HUDEP-2 (cell line): Measurements from ENCODE around the gene TMPRSS11A.
A peak's percentile ranks its signal among the peaks of the same experiment; 100 is the strongest.

Experiments used
- DNase-seq, 76 experiments: peaks; one replicate each; lab custom pipeline; 2025; ENCODE audit not compliant: unreplicated experiment in 76 of 76; lab: John Stamatoyannopoulos, UW

TMPRSS11A gene

DNA sequence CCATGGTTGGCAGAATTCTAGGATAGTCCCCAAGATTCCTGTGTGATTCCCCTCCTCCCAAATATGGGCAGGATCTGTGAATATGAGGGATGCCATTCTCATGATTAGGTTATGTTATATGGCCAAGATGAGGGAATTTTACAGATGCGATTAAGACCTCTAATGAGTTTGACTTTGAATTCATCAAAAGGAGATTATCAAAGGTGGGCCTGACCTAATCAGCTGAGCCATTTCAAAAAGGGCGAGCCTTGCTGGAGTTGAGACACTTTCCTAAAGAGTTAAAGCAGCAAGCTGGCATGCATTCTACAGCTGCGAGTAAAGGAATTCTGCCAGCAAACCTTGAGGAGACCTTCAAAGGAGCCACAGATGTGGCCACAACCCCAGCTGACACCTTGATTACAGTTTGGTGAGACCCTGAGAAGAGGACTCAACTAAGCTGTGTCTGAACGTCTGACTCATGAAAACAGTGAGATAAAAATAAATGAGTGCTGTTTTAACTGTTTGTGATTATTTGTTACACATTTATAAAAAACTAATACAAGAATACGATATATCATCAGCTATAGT lies 47.8 kb downstream of the TMPRSS11A start:
- no peak for DNase-seq

DNA sequence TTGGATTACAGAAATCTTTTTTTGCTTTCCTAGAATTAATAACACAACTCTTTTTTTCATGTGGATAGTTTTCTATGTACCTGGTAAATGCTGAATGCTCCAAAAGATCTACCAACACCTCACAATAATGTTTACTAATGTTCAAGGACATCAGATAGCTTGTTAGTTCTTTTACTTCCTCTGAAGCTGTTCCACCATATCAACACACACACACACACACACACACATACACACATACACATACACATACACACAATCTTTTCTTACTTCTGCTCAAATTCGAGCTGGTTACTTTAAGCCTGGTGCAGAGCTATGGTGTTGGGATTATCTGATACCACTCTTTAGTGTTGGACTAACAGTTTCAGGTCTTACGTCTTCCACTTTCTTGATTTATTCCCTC lies 51.2 kb downstream of the TMPRSS11A start:
- DNase-seq, result no peak

DNA sequence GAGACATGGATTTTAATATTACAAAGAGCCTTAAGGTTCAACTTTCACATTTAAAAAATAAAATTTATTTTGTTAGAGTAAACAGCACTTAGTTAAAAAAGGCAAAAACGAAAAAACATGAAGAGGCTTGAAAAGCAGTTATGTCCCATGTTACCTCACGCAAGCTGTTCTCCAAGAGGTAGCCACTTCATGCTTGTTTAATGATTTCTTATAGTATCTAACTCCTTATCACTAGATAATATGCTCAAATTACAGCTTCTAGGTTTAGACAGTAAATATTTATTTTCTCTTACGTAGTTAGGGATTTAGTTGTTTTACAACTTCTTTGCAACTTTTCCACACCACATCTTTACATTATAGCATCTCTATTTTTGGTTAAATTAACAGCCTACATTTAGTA lies 51.7 kb downstream of the TMPRSS11A start:
- DNase-seq, result no peak

DNA sequence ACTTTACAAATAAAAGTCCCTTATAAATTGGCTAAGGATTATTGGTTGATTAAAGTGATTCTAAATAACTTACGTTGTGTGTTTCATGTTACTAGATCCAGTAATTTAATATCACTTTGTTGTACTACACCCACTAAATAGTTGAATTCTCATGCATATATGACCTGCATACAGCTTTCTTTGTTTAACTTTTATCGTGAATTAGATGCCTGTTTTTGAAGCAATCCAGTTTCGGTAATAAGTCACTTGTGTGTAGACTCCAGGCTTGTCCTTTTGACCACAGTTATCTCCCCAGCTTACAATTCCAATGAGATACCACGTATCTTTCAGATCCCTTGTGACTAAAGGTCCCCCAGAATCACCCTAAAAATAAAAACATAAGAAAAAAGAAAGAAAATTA lies 52.2 kb downstream of the TMPRSS11A start:
- no peak for DNase-seq

DNA sequence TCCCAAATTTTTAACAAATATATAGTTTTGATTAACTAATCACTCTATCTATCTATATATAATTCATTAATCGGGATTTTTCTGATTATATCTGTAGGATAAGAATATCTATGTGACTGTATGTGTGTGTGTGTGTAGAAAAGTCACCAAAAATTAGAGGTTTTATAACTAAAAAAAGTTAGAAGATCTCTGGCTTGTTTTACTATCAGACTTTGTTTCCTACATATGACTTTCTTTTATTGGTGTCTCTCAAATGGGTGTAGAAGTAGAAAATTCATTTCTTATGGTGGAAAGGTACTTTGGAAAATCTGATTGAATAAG lies 52.7 kb downstream of the TMPRSS11A start:
- DNase-seq, result no peak

DNA sequence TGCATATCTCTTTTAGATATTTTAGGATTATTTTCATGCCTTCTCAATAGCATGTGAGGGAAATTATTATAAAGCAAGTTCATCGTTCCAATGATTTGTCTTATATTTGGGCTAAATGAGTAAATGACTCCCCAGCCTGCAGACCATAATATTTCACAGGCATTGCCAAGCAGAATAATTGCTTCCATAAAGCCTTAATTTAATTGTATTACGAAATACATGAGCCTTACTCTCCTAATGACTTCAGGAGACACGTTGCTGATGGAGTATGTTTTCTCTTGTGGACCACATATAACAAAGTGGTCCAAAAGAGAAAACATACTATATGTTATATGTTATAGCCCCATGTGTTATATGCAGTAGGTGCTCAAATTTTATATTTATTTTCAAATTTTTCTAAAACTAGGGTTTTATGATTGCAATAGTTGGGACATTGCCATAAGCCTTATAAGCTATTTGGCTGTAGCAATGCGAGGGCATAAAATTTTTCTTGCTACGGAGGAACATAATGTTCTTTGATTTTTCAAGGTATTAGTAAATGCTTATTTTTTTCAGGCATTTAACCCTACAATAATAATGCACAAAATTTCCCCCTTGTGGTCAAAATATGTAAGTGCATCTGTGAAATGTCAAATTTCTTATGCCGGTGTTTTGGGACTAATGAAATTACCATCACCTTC lies 53.2 kb downstream of the TMPRSS11A start:
- DNase-seq, result peak in 6 of 76 experiments; percentile 2 to 11 (median 8)

DNA sequence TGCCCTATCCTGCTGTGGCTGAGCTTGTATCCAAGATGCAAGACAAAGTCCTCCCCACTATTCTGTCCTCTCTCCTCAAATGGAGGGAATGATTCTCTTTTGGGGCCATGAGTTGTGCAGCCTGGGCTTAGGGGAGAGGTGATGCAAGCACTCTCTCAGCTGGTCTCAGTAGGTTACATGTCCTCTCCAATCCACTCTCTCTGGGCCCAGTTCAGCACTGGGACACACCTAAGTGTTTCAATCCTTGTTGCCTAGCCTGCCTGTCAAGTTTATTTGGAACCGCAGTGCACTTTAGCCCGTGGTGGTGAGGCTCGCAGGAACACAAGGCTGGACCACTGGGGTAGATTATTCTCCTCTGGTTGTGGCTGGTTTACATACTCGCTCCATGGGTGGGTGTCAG lies 55.6 kb downstream of the TMPRSS11A start:
- no peak for DNase-seq

DNA sequence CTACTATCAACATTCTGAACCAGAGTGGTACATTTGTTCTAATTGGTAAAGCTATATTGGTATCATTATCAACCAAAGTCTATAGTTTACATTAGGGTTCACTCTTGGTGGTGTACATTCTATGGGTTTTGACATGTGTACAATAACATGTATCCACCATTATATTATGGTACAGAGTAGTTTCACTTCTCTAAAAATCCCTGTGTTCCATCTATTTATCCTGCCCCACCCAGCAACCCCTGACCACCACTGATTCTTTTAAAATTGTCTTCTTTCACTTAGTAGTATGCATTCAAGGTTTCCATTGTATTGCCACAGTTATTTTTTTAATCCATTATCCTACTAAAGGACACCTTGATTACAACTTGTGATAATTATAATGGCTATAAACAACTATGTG lies 64.2 kb downstream of the TMPRSS11A start:
- DNase-seq, result no peak

DNA sequence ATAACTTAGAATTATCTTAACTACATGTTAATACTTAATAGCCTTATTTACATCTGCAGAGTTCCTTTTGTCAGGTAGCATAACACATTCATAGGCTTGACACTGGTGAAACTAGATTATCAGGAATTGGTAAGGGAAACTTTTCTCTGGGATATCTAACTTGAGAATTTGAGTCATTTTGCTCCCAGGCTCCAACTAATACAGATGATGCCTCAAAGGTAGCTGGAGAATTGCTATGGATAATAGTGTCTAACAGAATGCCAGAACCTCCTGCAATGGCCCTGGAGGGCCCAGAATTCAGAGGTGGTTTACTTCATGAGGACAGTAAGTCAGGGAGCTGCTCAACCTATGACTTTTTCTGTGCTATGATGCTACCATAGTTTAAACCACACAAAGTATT lies 65.6 kb downstream of the TMPRSS11A start:
- DNase-seq, result no peak

DNA sequence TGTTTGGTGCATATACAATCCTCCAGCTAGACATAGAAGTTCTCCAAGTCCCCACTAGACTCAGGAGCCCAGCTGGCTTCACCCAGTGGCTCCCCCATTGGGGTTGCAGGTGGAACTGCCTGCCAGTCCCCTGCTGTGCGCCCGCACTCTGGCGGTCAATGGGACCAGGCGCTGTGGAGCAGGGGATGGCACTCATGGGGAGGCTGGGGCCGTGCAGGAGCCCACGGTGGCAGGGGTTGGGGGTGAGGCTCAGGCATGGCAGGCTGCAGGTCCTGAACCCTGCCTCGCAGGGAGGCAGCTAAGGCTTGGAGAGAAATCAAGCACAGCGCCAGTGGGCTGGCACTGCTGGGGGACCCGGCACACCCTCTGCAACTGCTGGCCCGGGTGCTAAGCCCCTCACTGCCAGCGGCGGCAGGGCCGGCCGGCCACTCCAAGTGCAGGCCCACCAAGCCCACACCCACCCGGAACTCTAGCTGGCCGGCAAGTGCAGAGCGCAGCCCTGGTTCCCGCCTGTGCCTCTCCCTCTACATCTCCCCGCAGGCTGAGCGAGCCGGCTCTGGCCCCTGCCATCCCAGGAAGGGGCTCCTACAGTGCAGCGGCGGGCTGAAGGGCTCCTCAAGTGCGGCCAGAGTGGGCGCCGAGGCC lies 66.8 kb downstream of the TMPRSS11A start:
- DNase-seq, result no peak

DNA sequence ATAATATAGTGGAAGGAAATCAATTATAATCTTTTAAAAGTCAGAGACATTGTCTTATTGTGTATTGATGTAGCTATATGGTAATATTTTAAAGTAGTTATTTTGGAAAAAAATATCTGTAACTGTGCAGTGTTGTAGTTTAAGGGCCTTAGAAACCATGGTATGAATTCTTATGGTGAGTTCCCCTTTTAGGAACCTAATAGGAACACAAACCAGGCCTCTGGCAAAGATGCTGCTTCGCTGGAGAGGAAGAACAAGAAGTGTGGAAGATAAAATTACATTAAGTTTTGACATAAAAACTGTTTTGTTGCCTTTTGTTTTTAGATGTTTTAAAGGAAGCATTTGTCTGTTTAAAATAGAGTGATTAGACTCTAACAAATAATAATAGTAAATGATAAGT lies 68.6 kb downstream of the TMPRSS11A start:
- DNase-seq, result no peak

DNA sequence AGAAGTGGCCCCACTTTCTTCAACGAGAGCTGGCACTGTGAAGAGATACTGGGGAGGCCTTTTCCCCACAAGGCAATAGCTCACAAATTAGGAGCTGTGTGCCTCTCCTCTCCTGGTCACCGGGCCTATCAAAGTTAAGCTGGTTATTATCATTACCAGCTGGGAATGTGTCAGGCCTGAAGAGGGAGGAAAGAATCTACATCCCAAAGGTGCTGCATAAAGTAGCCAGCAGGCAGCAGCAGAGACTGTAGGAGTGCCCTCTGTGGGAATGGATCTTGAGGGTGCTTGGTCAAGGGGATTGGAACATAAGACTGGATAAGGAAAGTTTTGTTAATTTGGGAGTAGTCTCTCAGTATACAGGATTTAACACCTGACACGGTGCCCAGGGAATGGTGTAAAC lies 70.4 kb downstream of the TMPRSS11A start:
- DNase-seq, result no peak

DNA sequence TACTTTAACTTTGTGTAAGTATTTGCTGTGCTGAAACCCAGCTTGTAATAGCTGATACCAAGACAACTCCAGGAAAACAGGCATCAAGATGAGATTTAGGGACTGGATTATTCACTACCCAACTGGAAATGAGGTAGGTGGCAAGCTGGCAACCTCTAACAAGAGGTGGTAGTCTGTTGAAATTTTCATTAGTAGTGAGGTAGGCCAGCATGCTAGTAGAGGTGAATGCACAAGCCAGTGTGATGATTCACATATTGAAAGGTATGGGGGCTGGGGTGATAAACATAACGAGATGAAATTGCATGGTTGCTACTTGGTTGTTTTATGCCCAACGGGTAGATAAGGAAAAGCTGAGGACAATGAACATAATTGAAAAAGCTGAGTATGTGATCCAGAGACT lies 71.0 kb downstream of the TMPRSS11A start:
- DNase-seq, result no peak

DNA sequence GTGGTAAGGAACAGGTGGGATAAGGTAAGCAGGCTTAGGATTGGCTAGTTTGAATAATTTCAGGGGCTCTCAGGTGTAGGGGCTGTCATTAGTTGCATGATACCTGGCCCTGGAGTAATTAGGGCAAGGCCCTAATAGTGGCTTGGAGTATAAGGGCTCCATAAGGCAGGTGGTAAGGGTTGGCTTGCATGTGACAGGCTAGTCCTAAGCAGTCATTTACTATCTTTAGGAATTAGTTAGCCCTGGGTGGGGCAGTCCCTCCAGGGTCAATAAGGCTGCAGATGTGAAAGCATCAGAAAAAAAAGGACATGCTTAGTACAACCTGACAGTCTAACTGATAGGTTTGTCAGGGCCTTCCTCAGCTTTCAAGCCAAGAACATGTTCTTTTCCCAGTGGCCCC lies 71.6 kb downstream of the TMPRSS11A start:
- DNase-seq, result no peak

DNA sequence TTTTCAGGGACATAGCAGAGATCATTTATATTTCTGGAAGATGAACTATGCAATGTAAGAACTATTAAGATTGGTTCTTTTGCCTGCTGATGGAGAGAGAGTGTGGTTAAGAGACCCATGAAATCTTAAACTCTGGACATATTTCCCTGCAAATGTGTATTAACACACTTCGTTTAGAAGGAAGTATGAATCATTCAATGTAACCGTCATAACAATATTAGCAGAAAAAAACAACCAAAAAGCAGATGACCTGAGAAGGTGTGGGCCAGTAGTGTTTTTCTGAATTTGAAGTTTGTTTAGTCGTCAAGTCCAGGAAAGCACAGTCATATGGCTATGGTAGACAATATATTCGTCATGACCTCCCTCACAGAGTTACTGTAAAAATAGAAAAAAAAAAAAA lies 77.0 kb downstream of the TMPRSS11A start:
- no peak for DNase-seq

DNA sequence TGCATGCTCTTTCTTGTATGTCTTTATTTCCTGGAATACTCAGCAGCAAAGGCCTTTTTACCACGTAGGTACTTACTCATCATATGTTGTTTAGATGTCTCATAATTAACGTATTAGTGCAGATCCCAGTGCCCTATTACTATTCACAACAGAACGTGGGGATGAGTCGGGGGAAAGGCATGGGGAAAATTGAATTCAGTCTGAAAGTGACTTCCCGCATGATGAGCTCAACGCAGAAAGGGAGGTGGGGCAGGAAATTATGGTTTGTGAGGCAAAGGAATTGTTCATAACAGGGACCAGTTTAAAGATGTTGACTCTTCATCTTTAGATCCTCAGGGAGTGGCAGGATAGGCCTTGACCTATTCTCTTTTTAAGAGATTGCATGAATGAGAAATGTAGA lies 77.5 kb downstream of the TMPRSS11A start:
- DNase-seq, result no peak

DNA sequence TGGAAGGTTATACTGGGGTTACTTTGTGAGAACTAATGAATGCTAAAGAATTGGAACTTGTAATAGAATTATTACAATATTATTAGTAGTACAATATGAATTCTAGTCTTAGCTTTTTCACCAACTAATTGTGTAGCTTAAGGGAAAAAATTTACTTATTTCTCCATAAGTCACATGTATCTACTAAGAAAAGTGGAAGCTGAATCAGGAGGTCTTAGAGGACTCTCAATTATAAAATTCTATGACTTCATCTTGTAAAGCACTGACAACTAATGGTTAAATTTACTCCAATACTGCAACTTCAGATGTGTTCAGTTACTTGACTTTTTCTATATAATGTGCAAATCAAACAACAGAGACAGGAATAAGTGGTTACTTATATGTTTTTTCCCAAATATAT lies 78.6 kb downstream of the TMPRSS11A start:
- DNase-seq, result no peak

DNA sequence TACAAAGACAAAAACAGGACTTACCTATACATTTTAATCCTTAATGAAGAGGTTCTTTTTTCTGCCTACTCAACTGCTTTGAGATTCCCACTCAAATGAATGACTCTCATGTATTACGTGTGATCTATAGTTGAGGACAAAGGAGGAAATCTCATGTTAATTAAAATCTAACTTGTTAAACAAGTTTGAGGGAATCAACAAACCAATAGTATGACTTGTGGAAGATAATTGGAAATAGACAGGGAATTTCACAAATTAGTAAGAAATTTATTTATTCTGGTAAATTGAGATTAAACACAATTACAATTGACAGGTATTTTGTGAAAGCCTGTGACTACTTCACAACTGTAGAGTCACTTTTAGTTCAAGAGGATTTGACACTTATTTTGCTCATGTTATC lies 79.4 kb downstream of the TMPRSS11A start, which contains the start of gene TMPRSS11D:
TMPRSS11D (minus strand) TSS at position 101 of the 400 bp plus-strand sequence; CDS start at position 32, 69 bp downstream.
- DNase-seq, result no peak

DNA sequence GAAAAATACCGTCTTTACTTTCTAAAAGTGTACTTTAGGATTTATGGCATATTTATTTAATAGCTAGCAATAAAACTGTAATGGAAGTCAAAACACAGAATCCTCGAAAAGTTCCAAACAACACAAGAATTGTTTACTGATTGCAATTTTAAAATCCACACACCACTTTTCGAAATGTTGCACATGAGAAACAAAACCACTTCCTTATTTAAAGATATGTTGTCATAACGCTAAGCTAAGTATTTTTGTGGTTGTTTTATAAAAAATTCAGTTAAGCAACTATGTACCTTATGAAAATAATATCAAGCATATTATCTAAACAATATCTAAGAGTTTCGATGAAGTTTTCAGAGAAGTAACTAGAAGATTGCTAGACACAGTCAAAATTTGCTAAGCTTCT lies 79.8 kb downstream of the TMPRSS11A start:
- DNase-seq, result no peak

DNA sequence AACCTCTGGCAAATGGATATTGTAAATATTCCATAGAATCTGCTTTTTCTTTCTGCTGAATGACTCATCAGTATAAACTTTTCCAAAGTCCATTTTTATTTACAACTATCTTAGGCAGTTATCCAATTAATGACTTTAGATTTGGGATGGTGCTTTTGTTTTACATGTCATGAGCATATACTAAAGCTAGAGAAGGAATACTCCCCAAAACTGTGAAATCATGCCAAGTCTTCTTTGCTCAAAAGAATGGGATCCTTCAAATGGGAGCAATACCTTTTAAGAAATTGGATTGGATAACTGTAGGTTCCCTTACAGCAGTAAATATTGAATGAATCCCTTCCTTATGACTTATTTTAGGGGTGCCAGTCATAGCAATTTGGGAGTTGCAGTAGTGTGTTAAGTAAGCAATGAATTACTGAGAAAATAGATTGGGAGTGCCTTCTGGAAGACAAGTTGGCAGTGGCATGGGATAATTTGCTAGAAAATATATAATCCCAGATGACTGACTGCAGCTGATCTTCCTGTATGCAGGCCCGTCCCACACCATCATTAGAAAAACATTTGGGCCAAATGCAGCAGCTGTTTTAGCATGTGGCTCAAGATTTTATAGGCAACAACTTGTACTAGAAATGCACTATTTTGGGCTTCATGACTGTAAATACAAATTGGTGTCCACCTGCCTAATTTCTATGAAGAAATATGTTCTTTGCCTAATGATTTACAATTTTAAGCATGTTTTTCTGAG lies 82.3 kb downstream of the TMPRSS11A start:
- no peak for DNase-seq

DNA sequence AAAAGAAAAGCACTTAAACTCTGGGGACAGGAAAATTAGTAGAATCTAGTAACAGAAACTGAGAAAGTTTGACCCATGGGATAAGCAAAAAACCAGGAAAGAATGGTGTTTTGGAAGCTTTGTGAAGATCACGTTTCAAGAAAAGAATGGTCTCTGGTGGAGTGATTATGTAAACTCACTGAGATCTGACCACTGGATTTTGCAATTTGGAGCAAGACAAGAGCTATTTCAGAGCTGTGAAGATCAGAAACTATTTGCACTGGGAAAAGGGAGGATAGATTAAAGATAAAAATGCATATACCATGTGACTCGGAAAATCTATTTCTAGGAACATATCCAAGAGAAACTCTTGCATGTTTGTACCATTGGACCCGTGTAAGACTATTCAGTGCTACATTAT lies 83.8 kb downstream of the TMPRSS11A start:
- DNase-seq, result no peak

DNA sequence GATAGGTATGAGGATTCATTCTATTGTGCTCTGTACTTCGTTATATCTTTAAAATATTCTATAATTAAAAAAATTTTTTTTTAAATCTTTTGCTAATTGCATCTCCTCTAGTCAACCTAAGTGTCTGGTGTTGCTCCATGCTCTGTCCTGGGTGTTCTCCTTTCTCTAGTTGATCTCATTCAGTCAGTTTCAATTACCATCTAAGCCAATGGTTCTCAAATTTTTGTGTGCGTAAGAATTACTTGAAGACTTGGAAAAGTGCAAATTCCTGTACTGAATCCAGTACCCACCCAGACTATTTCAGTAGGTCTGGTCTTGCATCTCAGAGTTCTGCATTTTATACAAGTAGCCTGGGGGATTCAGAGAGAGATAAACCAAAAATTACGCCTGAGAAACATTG lies 86.2 kb downstream of the TMPRSS11A start:
- DNase-seq, result no peak
